ENCODE data around the gene RAB40C. TPM values are rescaled to one million over a fixed set of nuclear protein-coding genes. Genes with fewer than 3 reads are reported as not detected.

Gene RAB40C
- total and polyA plus RNA-seq, 9 of the 15 experiments (the other 6 are each of a cell fraction or from before 2014, with no cell fraction given), result 0.17 to 23.4 (median 8.7) TPM

GRCh38 chr16:660459-661183, 70.8 kb downstream of the RAB40C start (continued):
- TF ChIP-seq GABPA (tag; conservative IDR thresholded peaks at IDR 0.05; ENCODE audit: low read depth) (no peak), GABPB2 (CRISPR knock-in tag; conservative IDR thresholded peaks at IDR 0.05) (no peak), BCLAF1 (IDR thresholded peaks at IDR 0.05; ENCODE audit: borderline replicate concordance in 1 of 2, control insufficient read depth in 1 of 2, low read depth in 2 of 2, low read length in 1 of 2) (0 out of 4 replicates have a peak, but pooled peaks of 1 of the 2 experiments have one; percentile 19), PYGO2 (tag; IDR thresholded peaks at IDR 0.05) (no peak), ELK1 (CRISPR knock-in tag; IDR thresholded peaks at IDR 0.05) (no peak), ZNF134 (CRISPR knock-in tag; conservative IDR thresholded peaks at IDR 0.05) (no peak), ATF4 (CRISPR knock-in tag; IDR thresholded peaks at IDR 0.05) (no peak), ZNF280B (CRISPR knock-in tag; IDR thresholded peaks at IDR 0.05) (no peak), TEAD1 (CRISPR knock-in tag; IDR thresholded peaks at IDR 0.05) (no peak), XRCC3 (IDR thresholded peaks at IDR 0.05) (no peak), NR2C1 (IDR thresholded peaks at IDR 0.05) (no peak), NR2C1 (tag; IDR thresholded peaks at IDR 0.05) (no peak), ERF (CRISPR knock-in tag; IDR thresholded peaks at IDR 0.05) (0 out of 2 replicates have a peak, but pooled peaks have one; percentile 72), TCF3 (CRISPR knock-in tag; IDR thresholded peaks at IDR 0.05) (no peak)
